Caco-2 (cell line): ENCODE results near the gene TAF8. TPM values are rescaled to one million over a fixed set of nuclear protein-coding genes. Genes with fewer than 3 reads are reported as not detected.
A peak's percentile ranks its signal among the peaks of the same experiment; 100 is the strongest.

Source experiments
- BruUV-seq: library from RNA; stranded (reverse); fragments of 400-500 nt; replicated peaks from 2 replicates; lab custom pipeline; 2021; lab: Mats Ljungman, UMichigan
- CTCF ChIA-PET: fragments of 300-600 bp; sonication (Branson Sonifier 250); formaldehyde crosslinking; loops from one replicate; lab custom pipeline; 2022; ENCODE audit warnings: antibody characterized with exemption; lab: Charles Lee
- POLR2A ChIA-PET: fragments of 300-600 bp; sonication (Branson Sonifier 250); formaldehyde crosslinking; loops from one replicate; lab custom pipeline; 2022; ENCODE audit warnings: antibody characterized with exemption; lab: Charles Lee
- DNase-seq, 2 experiments: peaks; one replicate each; pipeline versions ENCODE4 v3.0.0 to v3.0.0-alpha.2; 2020 to 2022
- H3K27me3 ChIP-seq: replicated peaks from 2 replicates; pipeline ENCODE4 v1.6.0; 2011; ENCODE audit warnings: low read length; ENCODE audit not compliant: control insufficient read depth, insufficient read depth
- H3K36me3 ChIP-seq: 2 replicates; pipeline ENCODE4 v1.5.1; 2011; ENCODE audit warnings: low read length; ENCODE audit not compliant: control insufficient read depth, insufficient read depth
- H3K4me1 ChIP-seq: fragments of 250-450 bp; sonication (Bioruptor Pico); 2 replicates; pipeline ENCODE4 v1.5.1; 2020; ENCODE audit warnings: mild to moderate bottlenecking
- H3K4me3 ChIP-seq: 2 replicates; pipeline ENCODE4 v1.5.1; 2011; ENCODE audit warnings: low read depth, mild to moderate bottlenecking, control low read depth, low read length
- H3K9me3 ChIP-seq: fragments of 250-450 bp; sonication (Bioruptor Pico); 2 replicates; pipeline ENCODE4 v1.5.1; 2020; ENCODE audit warnings: mild to moderate bottlenecking, moderate library complexity
- H3K27ac Mint-ChIP-seq: one replicate; pipeline ENCODE4 v1.8.0; 2022; ENCODE audit warnings: mixed read lengths; ENCODE audit not compliant: unreplicated experiment
- H3K27me3 Mint-ChIP-seq: one replicate; pipeline ENCODE4 v1.8.0; 2022; ENCODE audit warnings: mixed read lengths; ENCODE audit not compliant: insufficient read depth, unreplicated experiment
- H3K36me3 Mint-ChIP-seq: one replicate; pipeline ENCODE4 v1.8.0; 2022; ENCODE audit warnings: mild to moderate bottlenecking, mixed read lengths; ENCODE audit not compliant: insufficient read depth, unreplicated experiment
- H3K4me1 Mint-ChIP-seq: one replicate; pipeline ENCODE4 v1.8.0; 2022; ENCODE audit warnings: low read depth, mixed read lengths; ENCODE audit not compliant: unreplicated experiment
- H3K4me3 Mint-ChIP-seq: one replicate; pipeline ENCODE4 v1.8.0; 2022; ENCODE audit warnings: mild to moderate bottlenecking, moderate library complexity, mixed read lengths; ENCODE audit not compliant: unreplicated experiment
- H3K9me3 Mint-ChIP-seq: one replicate; pipeline ENCODE4 v1.8.0; 2022; ENCODE audit warnings: mixed read lengths; ENCODE audit not compliant: unreplicated experiment
- intact Hi-C: fragments of 100-400 bp; cut with micrococcal nuclease; formaldehyde crosslinking; loops from one replicate; pipeline ENCODE4 v1.10.0; 2022; ENCODE audit not compliant: unreplicated experiment
- total RNA-seq: library from RNA; stranded (reverse); gene quantifications from 2 replicates; pipeline ENCODE4 v1.2.3, GENCODE V29; 2022
- TF ChIP-seq, protein P1 (sequence below), 2 experiments: fragments of 200-600 bp in 1 of 2; IDR thresholded peaks; 1 replicate in 1 of 2; 2 replicates in 1 of 2; pipeline versions ENCODE4 v1.5.1 to v1.8.0; 2011 to 2022; ENCODE audit warnings: antibody characterized with exemption in 1 of 2, control low read depth in 1 of 2, inconsistent platforms in 1 of 2, low read depth in 1 of 2, low read length in 1 of 2, mild to moderate bottlenecking in 1 of 2, moderate library complexity in 1 of 2; ENCODE audit not compliant: insufficient read depth in 1 of 2, severe bottlenecking in 1 of 2, unreplicated experiment in 1 of 2

TAF8 gene
- total RNA-seq, 1 experiment from 2014 or later, result 37.7 TPM

GRCh38 chr6:42131531-42131930 is 81.2 kb downstream of the TAF8 start:
- H3K27ac Mint-ChIP-seq, result peak overlapping the region; percentile 80
- H3K4me1 ChIP-seq, result peaks cover 13% of the 10 kb centered on the region
- POLR2A ChIA-PET, result no interaction called here
- H3K27me3 ChIP-seq, result no peaks in the 10 kb centered on the region
- H3K27me3 Mint-ChIP-seq, result no peaks in the 10 kb centered on the region
- no peaks in the 10 kb centered on the region for H3K9me3 Mint-ChIP-seq
- intact Hi-C loops, result no loop called here
- TF ChIP-seq, protein P1, sequence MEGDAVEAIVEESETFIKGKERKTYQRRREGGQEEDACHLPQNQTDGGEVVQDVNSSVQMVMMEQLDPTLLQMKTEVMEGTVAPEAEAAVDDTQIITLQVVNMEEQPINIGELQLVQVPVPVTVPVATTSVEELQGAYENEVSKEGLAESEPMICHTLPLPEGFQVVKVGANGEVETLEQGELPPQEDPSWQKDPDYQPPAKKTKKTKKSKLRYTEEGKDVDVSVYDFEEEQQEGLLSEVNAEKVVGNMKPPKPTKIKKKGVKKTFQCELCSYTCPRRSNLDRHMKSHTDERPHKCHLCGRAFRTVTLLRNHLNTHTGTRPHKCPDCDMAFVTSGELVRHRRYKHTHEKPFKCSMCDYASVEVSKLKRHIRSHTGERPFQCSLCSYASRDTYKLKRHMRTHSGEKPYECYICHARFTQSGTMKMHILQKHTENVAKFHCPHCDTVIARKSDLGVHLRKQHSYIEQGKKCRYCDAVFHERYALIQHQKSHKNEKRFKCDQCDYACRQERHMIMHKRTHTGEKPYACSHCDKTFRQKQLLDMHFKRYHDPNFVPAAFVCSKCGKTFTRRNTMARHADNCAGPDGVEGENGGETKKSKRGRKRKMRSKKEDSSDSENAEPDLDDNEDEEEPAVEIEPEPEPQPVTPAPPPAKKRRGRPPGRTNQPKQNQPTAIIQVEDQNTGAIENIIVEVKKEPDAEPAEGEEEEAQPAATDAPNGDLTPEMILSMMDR (IDR thresholded peaks at IDR 0.05; ENCODE audit: insufficient read depth in 1 of 2, low read depth in 1 of 2, low read length in 1 of 2, severe bottlenecking in 1 of 2, unreplicated experiment in 1 of 2), result no peak
- H3K9me3 ChIP-seq, result no peaks in the 10 kb centered on the region
- H3K36me3 Mint-ChIP-seq, result peaks cover 90% of the 10 kb centered on the region
- DNase-seq, result no peak
- H3K36me3 ChIP-seq, result peaks cover 3% of the 10 kb centered on the region
- CTCF ChIA-PET, result no interaction called here
- BruUV-seq, result no TSS peak
- no peak overlapping the region for H3K4me3 Mint-ChIP-seq
- H3K4me3 ChIP-seq, result no peak overlapping the region
- peaks cover 3% of the 10 kb centered on the region for H3K4me1 Mint-ChIP-seq

DNA sequence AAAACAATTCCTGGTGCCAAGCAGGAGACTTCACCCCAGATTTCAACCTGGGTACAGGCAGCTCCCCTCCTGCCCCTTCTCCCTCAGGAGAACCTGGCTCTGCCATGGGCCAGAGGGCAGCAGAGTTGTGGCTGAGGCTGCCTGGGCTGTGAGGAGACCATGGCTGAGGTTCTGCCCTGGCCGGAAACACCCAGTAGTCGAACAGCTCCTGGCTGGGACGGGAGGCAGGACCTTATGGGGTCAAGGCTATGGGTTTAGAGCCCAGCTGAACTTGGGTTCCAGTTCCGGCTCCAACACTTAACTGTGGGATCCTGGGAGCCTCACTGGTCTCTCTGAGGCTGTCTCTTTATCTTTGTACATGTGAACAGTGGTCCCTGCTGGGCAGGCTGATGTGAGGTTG is 83.6 kb downstream of the TAF8 start:
- peaks cover 3% of the 10 kb centered on the region for H3K36me3 ChIP-seq
- ChIA-PET CTCF (interaction anchor here (0.5 kb wide), 1 partner anchor 173 kb away, joined by 3 read pairs; no protein-coding TSS in a partner anchor), POLR2A (no interaction called here)

DNA sequence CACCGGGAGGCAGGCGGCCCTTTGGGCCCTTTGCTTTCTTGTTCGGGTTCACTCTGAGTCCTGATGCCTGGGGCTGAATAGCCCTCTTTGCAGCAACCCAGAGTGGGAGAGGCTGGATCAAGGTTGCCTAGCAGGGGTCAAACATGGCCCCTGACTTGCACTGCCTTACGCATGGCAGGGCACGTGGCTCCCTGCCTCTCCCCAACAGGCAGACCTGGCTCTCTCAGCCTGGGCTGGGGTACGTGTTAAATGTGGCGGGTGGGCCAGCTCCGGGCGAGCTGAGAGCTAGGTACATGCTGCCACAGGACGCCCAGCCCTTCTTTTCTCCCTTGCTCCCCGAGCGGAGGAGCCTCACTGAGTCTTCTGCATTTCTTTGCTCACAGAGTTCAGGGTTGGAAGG is 84.8 kb downstream of the TAF8 start:
- ChIA-PET POLR2A (interaction anchor here (0.6 kb wide), 1 partner anchor 14 kb away, joined by 3 read pairs; no protein-coding TSS in a partner anchor), CTCF (no interaction called here)
- no peaks in the 10 kb centered on the region for H3K27me3 Mint-ChIP-seq
- H3K27me3 ChIP-seq, result no peaks in the 10 kb centered on the region
- H3K9me3 ChIP-seq, result no peaks in the 10 kb centered on the region
- no peak overlapping the region for H3K4me3 ChIP-seq
- H3K9me3 Mint-ChIP-seq, result no peaks in the 10 kb centered on the region
- BruUV-seq, result no TSS peak
- peaks cover 86% of the 10 kb centered on the region for H3K36me3 Mint-ChIP-seq
- H3K36me3 ChIP-seq, result peaks cover 3% of the 10 kb centered on the region
- H3K27ac Mint-ChIP-seq, result no peak overlapping the region
- DNase-seq, result no peak
- H3K4me1 ChIP-seq, result peaks cover 47% of the 10 kb centered on the region
- TF ChIP-seq, protein P1 (IDR thresholded peaks at IDR 0.05; ENCODE audit: insufficient read depth in 1 of 2, low read depth in 1 of 2, low read length in 1 of 2, severe bottlenecking in 1 of 2, unreplicated experiment in 1 of 2), result no peak
- H3K4me3 Mint-ChIP-seq, result no peak overlapping the region
- peaks cover 26% of the 10 kb centered on the region for H3K4me1 Mint-ChIP-seq
- intact Hi-C loops, result no loop called here

More for the DNA sequence above, 83.6 kb downstream of the TAF8 start:
- DNase-seq, result no peak
- intact Hi-C loops, result no loop called here
- BruUV-seq, result no TSS peak
- H3K9me3 Mint-ChIP-seq, result no peaks in the 10 kb centered on the region
- H3K27me3 Mint-ChIP-seq, result no peaks in the 10 kb centered on the region
- H3K27ac Mint-ChIP-seq, result peak overlapping the region; percentile 7
- TF ChIP-seq, protein P1 (IDR thresholded peaks at IDR 0.05; ENCODE audit: insufficient read depth in 1 of 2, low read depth in 1 of 2, low read length in 1 of 2, severe bottlenecking in 1 of 2, unreplicated experiment in 1 of 2), result no peak
- Histone ChIP-seq H3K4me1 (peaks cover 34% of the 10 kb centered on the region), H3K27me3 (no peaks in the 10 kb centered on the region), H3K4me3 (no peak overlapping the region), H3K9me3 (no peaks in the 10 kb centered on the region)
- H3K4me3 Mint-ChIP-seq, result no peak overlapping the region
- H3K4me1 Mint-ChIP-seq, result peaks cover 17% of the 10 kb centered on the region
- peaks cover 86% of the 10 kb centered on the region for H3K36me3 Mint-ChIP-seq
